GM21619 (cell line): Measurements from ENCODE around the gene SEC61B.

Experiments used
- ATAC-seq: cut with Tn5 transposase; IDR thresholded peaks from one replicate; pipeline ENCODE4 v1.9.1; 2021; ENCODE audit not compliant: unreplicated experiment

The SEC61B gene

DNA sequence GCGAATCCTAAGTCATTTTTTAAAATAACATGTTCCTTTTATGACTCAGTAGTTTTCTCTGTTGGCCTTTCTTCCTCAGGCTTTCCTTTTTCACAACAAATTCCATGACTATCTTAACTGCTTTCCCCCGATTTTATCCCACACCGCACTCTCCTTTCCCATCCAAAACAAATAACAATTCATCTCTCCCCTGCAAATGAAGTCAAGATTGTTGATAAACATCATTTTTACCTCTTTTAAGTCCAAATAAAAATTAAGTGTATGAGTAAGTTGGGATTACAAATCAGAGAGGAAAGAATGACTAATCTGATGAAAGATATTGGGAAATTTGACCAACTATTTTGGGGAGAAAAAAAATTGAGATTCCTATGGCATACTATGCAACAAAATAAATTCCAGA is 47.3 kb downstream of the SEC61B start:
- no peak for ATAC-seq

DNA sequence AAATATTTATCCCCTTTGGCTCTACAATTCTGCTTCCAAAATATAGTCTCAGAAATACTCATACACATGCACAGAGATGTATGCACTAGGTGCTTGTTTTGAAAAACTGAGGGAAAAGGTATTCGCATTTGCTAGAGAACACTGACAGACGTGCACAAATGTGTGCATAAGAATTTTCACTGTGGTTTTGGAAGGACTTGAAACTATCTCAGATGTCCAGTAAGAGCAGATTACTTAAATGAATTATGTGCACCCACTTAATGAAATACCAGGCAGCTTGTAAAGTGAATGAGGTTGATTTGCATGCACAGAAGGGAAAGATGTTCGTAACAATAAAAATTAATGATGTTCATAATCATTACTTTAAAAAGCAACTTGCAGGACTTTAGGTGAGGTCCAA is 48.4 kb downstream of the SEC61B start:
- no peak for ATAC-seq

DNA sequence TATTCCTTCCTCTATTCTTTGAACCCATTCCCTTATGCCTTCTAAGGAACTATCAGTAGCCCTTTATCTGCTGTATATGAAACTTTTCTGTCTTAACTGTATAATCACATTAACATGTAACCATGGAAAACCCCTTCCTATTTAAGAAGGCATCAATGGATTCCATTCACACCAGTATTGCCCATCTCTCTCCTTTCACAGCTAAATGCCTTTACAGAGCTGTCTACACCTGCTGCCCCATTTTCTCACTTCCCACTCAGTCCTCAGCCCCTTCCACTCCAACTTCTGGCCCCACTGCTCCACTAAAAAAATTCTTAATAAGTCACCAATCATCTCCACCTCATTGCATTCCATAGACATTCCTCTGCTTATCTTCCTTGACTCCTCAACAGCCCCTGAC is 50.8 kb downstream of the SEC61B start:
- ATAC-seq, result no peak

DNA sequence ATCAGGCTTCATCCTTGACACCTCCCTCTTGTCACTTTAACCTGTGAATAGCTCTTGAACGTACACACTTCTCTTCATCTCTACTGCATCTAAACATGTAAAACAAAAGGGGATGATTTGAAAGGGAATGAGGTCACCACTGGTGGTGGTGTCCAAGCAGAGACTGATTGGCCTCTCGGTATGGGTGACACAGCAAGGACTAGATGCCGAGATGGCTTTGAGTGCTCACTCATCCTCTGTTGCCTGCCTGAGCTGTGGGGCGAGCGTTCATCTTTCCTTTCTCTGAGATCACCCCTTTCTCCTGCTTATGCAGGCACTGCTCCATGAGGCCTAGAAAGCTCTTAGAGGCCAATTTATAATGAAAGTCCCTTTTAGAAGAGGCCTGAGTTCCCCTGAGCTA is 51.9 kb downstream of the SEC61B start:
- ATAC-seq, result no peak

DNA sequence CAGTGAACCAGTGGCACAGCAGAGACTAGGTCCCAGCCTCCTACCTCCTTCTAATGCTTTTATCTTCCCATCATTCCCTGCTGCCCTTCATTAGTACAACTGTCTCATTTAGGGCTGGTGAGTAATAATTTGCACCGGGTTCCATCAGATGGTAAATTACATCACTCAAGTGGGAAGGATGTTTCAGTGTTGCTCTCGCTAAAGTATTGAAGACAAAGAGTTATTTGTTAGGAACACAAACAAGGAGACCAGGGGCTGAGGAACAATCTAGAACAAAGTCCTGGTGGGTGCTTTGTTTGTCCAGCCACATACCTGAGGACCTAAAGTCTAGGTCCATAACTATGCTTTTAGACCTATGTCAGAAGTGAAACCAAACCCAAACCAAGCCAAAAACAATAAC is 52.4 kb downstream of the SEC61B start:
- ATAC-seq, result no peak
